Measurements from ENCODE around the gene PDGFRB. TPM values are rescaled to one million over a fixed set of nuclear protein-coding genes. Genes with fewer than 3 reads are reported as not detected.

Gene PDGFRB
- total RNA-seq, 1 donor from 2014 or later = 341 TPM

DNA sequence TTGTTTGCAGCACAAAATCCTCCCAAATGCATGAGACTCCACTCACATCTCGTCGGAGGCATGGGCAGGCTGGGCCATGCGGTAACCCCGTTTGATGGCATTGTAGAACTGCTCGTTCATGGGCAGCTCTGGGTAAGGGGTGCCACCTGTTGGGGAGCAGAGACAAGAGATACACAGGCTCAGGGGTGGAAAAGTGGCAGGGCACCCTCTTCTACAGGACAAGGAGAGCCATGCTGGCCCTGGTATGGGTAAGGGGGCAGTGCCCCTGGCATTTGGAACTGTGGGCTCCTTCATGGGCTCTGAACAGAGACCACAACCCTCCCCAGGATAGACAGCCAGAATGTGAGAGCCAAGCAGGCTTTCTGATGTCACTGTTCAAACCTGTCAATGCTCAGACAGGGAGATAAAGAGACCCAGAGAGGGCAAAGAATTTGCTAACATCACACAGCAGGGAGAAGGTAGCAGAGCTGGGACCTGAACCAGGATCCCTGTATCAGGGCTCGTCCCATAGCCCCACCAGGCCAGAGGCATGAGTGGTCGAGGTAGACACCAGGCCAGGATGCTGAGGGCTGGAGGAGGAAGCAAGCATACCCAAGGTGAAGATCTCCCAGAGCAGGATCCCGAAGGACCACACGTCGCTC is 36.1 kb downstream of the PDGFRB start:
- TF ChIP-seq, protein P1, sequence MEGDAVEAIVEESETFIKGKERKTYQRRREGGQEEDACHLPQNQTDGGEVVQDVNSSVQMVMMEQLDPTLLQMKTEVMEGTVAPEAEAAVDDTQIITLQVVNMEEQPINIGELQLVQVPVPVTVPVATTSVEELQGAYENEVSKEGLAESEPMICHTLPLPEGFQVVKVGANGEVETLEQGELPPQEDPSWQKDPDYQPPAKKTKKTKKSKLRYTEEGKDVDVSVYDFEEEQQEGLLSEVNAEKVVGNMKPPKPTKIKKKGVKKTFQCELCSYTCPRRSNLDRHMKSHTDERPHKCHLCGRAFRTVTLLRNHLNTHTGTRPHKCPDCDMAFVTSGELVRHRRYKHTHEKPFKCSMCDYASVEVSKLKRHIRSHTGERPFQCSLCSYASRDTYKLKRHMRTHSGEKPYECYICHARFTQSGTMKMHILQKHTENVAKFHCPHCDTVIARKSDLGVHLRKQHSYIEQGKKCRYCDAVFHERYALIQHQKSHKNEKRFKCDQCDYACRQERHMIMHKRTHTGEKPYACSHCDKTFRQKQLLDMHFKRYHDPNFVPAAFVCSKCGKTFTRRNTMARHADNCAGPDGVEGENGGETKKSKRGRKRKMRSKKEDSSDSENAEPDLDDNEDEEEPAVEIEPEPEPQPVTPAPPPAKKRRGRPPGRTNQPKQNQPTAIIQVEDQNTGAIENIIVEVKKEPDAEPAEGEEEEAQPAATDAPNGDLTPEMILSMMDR (IDR thresholded peaks at IDR 0.05) = no peak
- no peaks in the 10 kb centered on the region for H3K9me3 ChIP-seq
- intact Hi-C loops (cut with DNase I) = loop anchor here (10.0 kb wide), 1 partner anchor 285 kb away; no protein-coding TSS in a partner anchor
- H3K27ac ChIP-seq = no peak overlapping the region
- no peaks in the 10 kb centered on the region for H3K4me1 ChIP-seq
- no peak overlapping the region for H3K4me3 ChIP-seq
- no peaks in the 10 kb centered on the region for H3K27me3 ChIP-seq
- peak in 1 of 2 donors; percentile 59 for DNase-seq (ENCODE audit: low spot score in 2 of 2)
- H3K36me3 ChIP-seq = peaks cover 90 to 100% of the 10 kb centered on the region in 2 donors

DNA sequence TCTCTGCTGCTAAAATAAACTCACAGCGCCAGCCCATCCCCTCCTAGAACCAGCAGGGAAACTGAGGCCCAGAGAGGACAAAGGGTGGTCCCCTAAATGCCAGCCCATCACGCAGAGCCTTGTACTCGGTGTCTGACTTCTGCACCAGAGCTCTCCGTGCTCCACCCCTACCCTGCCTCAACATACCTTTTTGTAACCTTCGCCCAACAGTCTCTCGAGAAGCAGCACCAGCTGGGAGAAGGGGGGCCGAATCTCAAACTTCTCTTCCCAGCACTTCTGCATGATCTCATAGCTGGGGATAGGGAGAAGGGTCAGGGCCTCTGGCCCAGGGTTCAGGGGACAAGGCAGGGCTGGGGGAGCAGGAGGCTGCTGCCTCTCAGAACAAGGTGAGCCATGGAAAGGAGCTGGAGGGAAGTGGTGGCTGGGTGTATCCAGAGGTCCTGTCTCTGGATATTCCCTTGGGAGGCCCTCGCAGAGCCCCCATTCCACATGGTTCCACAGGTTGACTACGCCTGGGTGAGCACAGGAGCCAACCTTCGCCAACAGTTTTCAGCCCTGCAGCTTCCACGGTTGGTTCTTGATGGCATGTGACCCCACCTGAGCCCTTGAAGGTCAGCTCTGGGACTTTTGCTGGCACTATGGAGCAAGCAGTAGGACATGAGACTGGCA is 37.0 kb downstream of the PDGFRB start:
- peak overlapping the region in 1 of 2 donors; percentile 13 for H3K27ac ChIP-seq

DNA sequence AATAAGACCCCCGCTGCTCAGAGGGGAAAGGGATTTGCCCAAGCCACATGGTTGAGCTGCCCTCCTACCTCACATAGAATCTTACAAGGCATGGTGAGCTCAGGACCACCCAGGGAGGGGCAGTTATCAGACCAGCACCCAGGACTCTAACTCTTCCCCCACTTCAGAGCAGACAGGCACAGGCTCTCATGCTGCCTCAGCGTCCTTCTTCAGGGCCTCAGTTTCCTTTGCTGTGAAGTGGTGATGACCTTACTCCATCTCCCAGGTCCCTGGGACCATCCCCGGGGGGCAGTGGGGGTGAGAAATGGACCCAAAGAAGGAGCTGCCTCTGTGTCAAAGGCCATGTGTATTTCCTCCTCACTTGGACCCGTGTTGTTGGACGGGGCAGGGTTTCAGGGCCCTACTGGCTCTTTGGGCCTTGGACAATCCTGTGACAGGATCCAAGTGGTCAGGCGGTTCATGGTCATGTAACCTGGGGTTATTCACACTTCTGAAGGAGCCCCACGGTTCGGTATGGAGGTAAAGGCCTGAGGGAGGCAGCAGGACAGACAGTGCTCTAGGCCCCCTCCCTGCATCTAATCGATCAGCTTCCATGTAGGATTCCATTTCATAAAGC is 37.6 kb downstream of the PDGFRB start:
- DNase-seq (ENCODE audit: low spot score in 2 of 2) = peak in 1 of 2 donors; percentile 58
- Histone ChIP-seq H3K9me3 (no peaks in the 10 kb centered on the region), H3K4me3 (no peak overlapping the region), H3K27me3 (no peaks in the 10 kb centered on the region), H3K27ac (no peak overlapping the region), H3K36me3 (peaks cover 80 to 94% of the 10 kb centered on the region in 2 donors), H3K4me1 (peaks cover 5 to 6% of the 10 kb centered on the region in 2 donors)
- intact Hi-C loops (cut with DNase I) = loop anchor here (10.0 kb wide), 1 partner anchor 283 kb away; no protein-coding TSS in a partner anchor
- TF ChIP-seq, protein P1 (IDR thresholded peaks at IDR 0.05) = no peak

More for the DNA sequence above, 37.0 kb downstream of the PDGFRB start:
- intact Hi-C loops (cut with DNase I) = loop anchor here (10.0 kb wide), 1 partner anchor 284 kb away; no protein-coding TSS in a partner anchor
- H3K4me3 ChIP-seq = no peak overlapping the region
- peak in 1 of 2 donors; percentile 60 for DNase-seq (ENCODE audit: low spot score in 2 of 2)
- no peaks in the 10 kb centered on the region for H3K9me3 ChIP-seq
- TF ChIP-seq, protein P1 (IDR thresholded peaks at IDR 0.05) = no peak
- no peaks in the 10 kb centered on the region for H3K4me1 ChIP-seq
- peaks cover 86 to 100% of the 10 kb centered on the region in 2 donors for H3K36me3 ChIP-seq
- no peaks in the 10 kb centered on the region for H3K27me3 ChIP-seq

- Histone ChIP-seq H3K9me3 (no peaks in the 10 kb centered on the region), H3K4me1 (peaks cover 9 to 11% of the 10 kb centered on the region in 2 donors), H3K4me3 (no peak overlapping the region), H3K36me3 (peaks cover 68 to 81% of the 10 kb centered on the region in 2 donors), H3K27ac (no peak overlapping the region), H3K27me3 (no peaks in the 10 kb centered on the region)
- TF ChIP-seq, protein P1 (IDR thresholded peaks at IDR 0.05) = no peak
- peak in 1 of 2 donors; percentile 58 for DNase-seq (ENCODE audit: low spot score in 2 of 2)
- intact Hi-C loops (cut with DNase I) = loop anchor here (10.0 kb wide), 1 partner anchor 282 kb away; no protein-coding TSS in a partner anchor
Observed at GRCh38 chr5:150116667-150117400, 38.8 kb downstream of the PDGFRB start.

DNA sequence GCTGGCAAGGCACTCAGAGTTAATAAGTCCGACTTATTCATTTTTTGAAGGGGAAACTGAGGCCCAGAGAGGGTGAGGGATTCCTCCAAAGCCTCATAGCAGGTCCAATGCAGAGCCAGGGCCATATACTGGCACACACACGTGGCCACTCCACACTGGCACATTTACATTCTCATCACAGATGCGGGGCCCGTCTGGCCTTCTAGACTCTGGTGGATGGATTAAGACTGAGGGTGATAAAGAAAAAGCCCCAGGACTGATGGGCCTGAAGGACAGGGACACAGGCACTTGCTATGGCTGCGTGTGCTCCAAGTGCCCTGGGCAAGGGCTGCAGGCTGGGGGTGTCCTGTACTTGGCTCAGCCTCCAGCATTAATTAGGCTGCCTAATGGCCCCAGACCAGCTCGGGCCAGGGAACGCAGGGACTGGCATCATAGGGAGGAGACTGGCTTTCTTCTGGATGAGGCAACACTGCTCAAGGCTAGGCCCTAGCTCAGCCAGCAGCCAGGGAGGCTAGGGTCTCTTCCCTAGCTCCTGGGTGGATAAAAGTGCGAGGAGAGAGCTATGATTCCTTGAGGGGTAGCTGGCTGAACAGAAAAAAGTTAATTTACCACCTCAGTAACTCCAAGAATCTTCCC is 40.8 kb downstream of the PDGFRB start:
- DNase-seq (ENCODE audit: low spot score in 2 of 2) = peak in 1 of 2 donors; percentile 58
- intact Hi-C loops (cut with DNase I) = loop anchor here (5.0 to 10.0 kb wide), 2 partner anchors 113 to 280 kb away; partner anchors contain the start of genes HMGXB3 and TIGD6
- Histone ChIP-seq H3K27ac (peak overlapping the region; percentile 15 to 36), H3K36me3 (peaks cover 48 to 62% of the 10 kb centered on the region in 2 donors), H3K4me1 (peaks cover 9 to 11% of the 10 kb centered on the region in 2 donors), H3K4me3 (no peak overlapping the region), H3K9me3 (no peaks in the 10 kb centered on the region), H3K27me3 (no peaks in the 10 kb centered on the region)
- TF ChIP-seq, protein P1 (IDR thresholded peaks at IDR 0.05) = no peak

All from ascending aorta (tissue), 2 donors.